ENCODE data around the gene IYD.
"Not testable (repeated sequence)": the region's sequence is repeated elsewhere in the genome, so short reads cannot be mapped to it uniquely, and the experiment has no call there.

Gene IYD

DNA sequence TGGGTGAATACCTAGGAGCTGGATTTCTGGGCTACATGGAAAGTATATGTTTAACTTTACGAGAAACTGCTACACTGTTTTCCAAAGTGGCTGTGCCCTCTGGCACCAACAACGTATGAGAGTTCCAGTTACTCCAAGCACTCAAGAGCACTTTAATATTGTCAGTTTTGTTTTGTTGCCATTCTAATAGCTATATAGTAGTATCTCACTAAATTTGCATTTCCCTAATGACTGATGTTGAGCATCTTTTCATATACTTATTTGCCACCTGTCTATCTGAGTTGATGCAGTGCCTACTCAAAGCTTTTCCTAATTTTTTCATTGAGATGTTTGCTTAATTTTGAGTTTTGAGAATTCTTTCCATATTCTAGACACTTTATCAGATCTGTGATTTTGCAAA is 76.7 kb downstream of the IYD start:
- no peak for DNase-seq (ENCODE audit: low read depth)
- no peak overlapping the region for H3K4me3 ChIP-seq (ENCODE audit: control insufficient read depth, low read depth, low read length)
- TF ChIP-seq, protein P1, sequence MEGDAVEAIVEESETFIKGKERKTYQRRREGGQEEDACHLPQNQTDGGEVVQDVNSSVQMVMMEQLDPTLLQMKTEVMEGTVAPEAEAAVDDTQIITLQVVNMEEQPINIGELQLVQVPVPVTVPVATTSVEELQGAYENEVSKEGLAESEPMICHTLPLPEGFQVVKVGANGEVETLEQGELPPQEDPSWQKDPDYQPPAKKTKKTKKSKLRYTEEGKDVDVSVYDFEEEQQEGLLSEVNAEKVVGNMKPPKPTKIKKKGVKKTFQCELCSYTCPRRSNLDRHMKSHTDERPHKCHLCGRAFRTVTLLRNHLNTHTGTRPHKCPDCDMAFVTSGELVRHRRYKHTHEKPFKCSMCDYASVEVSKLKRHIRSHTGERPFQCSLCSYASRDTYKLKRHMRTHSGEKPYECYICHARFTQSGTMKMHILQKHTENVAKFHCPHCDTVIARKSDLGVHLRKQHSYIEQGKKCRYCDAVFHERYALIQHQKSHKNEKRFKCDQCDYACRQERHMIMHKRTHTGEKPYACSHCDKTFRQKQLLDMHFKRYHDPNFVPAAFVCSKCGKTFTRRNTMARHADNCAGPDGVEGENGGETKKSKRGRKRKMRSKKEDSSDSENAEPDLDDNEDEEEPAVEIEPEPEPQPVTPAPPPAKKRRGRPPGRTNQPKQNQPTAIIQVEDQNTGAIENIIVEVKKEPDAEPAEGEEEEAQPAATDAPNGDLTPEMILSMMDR (IDR thresholded peaks at IDR 0.05; ENCODE audit: control insufficient read depth, insufficient read depth, low read depth, low read length, missing control alignments): no peak

DNA sequence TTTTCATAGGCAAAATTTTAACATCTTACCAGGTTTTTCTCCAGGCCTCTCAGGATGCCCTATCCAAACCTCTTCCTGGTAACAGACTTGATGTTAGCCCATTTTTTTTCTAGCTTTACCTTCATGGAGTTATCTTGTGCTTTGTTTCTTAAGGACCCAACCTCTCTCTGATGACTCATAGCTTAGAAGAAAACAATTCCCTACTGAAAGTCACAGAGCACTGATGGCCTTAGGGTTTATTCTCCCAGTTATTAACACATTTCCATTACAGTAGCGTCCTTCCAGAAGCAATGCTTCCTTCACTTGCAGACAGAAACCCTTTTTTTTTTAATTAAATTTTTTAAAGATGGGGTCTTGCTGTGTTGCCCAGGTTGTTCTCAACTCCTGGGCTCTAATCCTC is 79.4 kb downstream of the IYD start:
- no peak overlapping the region for H3K4me3 ChIP-seq (ENCODE audit: control insufficient read depth, low read depth, low read length)
- DNase-seq (ENCODE audit: low read depth): no peak
- TF ChIP-seq, protein P1 (IDR thresholded peaks at IDR 0.05; ENCODE audit: control insufficient read depth, insufficient read depth, low read depth, low read length, missing control alignments): no peak

DNA sequence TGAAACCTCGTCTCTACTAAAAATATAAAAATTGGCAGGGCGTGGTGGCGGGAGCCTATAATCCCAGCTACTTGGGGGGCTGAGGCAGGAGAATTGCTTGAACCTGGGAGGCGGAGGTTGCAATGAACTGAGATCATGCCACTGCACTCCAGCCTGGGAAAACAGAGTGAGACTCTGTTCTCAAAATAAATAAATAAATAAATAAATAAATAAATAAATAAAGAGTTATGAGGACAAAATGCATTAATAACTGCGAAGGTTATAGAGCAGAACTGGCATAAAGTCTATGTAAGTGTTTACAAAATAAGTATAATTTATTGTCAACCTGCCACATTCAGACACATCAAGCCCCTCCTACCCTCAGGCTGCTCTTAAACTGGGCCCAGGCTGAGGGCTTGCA is 80.2 kb downstream of the IYD start:
- not testable (repeated sequence) for H3K4me3 ChIP-seq (ENCODE audit: control insufficient read depth, low read depth, low read length); DNase-seq (ENCODE audit: low read depth)

DNA sequence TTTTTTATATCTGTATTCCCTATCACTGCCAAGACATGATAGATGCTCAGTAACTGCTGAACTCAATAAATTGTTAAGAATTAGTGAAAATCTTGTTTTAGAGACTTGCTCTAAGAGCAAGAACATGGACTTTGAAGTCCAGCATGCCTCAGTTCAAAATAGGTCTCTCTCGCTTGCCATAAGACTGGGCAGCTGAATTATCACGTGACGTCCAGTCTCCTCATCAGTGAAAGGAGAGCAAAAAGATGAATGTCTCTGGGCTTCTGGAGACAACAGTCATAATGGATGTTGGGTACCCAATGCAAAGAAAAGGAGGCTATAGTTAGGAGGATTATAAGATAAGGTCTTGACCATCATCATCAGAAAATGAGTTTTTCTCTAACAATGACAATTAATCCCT is 82.1 kb downstream of the IYD start:
- DNase-seq (ENCODE audit: low read depth): no peak
- H3K4me3 ChIP-seq (ENCODE audit: control insufficient read depth, low read depth, low read length): no peak overlapping the region
- TF ChIP-seq, protein P1 (IDR thresholded peaks at IDR 0.05; ENCODE audit: control insufficient read depth, insufficient read depth, low read depth, low read length, missing control alignments): no peak

DNA sequence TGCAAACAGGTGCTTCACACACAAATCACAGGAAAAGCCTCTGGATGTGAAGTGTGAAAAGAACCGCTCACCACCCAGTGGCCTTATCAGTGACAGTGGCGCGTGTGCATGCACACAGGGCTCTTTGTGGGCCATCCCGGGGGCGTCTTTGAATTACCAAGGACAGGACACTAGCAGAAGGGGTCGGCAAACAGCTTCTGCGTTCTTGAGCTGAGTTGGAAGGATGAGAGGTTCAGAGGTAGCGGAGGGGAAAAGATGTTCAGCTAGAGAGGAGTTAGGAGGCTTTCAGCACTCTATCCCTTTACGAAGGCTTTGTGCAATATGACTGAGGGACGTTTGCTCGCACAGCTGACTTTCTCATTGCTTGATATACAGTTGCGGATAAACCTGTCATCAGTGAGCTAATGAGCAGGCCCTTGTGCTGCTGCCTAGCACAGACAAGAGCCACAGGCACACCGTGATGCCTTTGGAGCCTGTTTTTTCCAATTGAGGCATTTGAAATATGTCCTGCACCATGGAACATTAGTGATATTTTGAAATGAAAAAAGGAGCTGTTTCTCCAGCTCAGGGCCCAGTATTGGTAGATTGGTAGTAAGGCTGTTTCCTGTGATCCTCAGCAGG is 83.1 kb downstream of the IYD start:
- TF ChIP-seq, protein P1 (IDR thresholded peaks at IDR 0.05; ENCODE audit: control insufficient read depth, insufficient read depth, low read depth, low read length, missing control alignments): no peak
- no peak for DNase-seq (ENCODE audit: low read depth)
- H3K4me3 ChIP-seq (ENCODE audit: control insufficient read depth, low read depth, low read length): no peak overlapping the region

DNA sequence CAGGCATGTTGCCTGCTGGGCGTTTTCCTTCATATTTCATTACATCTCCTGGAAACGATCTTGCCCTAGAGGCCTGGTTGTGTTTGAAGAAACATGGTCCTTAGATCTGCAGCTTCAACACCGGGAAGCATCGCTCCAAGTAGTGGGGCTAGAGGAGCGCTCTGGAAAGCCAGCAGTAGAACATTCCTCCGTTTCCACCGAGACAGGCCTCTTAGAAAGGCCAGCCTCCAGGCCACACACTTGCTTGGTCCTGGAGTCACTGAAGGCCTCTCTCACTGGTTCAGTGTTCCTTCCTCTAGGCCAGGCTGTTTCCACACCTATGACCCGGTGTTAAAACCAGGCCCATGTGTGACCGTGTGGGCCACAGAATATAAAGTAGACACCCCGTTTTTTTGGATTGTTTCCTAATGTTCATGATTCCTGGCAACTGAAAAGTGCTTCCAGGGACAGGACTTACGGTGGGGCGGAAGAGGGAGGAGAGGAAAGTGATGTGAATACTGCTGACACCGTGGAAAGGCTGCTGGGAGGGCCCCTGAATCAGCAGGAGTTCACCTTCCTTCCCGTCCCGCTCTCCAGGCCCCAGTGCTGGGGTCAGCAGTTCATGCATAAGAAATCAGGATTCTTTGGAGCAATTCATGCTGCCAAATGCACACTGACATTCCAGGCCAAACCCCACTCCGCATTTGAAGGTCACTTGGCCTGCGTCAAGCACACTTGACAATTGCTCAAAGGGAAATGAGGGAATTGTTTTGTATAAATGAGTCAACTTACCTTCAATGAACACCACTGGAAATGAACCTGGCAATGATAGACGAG is 83.8 kb downstream of the IYD start:
- no peak for DNase-seq (ENCODE audit: low read depth)
- H3K4me3 ChIP-seq (ENCODE audit: control insufficient read depth, low read depth, low read length): no peak overlapping the region
- TF ChIP-seq, protein P1 (IDR thresholded peaks at IDR 0.05; ENCODE audit: control insufficient read depth, insufficient read depth, low read depth, low read length, missing control alignments): no peak

DNA sequence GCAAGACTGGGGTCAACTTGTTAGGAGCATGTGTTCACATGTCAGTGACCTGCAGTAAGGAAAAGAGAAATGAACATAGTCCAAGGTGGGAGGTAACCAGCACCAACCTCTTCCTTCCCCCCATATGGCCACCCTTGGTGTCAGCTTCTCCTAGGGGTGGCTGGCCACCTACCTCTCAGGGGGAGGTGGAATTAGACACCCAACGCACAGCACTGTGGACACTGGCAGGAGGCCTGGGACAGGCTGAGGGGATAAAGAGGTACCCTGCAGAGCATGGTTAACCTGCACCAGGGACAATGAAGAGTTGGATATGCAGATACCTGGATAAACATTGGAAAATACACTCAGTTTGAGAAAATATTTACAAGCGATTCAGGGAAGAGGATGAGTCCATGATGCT is 84.5 kb downstream of the IYD start:
- DNase-seq (ENCODE audit: low read depth): no peak

More for the DNA sequence above, 84.5 kb downstream of the IYD start:
- H3K4me3 ChIP-seq (ENCODE audit: control insufficient read depth, low read depth, low read length): no peak overlapping the region
- TF ChIP-seq, protein P1 (IDR thresholded peaks at IDR 0.05; ENCODE audit: control insufficient read depth, insufficient read depth, low read depth, low read length, missing control alignments): no peak
